ENCODE data around the gene IL34.
"Not testable (repeated sequence)": the region's sequence is repeated elsewhere in the genome, so short reads cannot be mapped to it uniquely, and the experiment has no call there.

Gene IL34

GRCh38 chr16:70632273-70632672, 14.1 kb upstream of the IL34 start:
- no peak for DNase-seq

- DNase-seq, result not testable (repeated sequence)
These were observed 12.7 kb upstream of the IL34 start for GRCh38 chr16:70633617-70634016.

DNA sequence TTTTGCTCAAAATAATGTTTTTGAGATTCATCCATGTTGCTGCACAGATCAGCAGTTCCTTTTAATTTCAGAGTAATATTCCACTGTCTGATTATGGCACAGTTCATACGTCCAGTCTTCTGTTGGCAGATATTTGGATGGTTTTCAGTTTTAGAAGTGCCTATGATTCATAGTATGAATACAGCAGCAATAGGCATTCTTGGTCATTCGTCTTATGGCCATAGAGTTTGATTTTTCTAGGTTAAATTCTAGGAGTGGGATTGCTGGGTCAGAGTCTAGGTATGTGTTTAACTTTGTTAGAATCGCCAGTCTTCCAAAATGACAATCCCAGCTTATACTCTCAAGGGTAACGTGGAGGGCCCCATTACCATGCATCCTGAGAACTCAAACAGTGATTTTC, 11.5 kb upstream of the IL34 start:
- DNase-seq, result no peak

- DNase-seq, result no peak
These were observed 10.9 kb upstream of the IL34 start for GRCh38 chr16:70635336-70636016.

DNA sequence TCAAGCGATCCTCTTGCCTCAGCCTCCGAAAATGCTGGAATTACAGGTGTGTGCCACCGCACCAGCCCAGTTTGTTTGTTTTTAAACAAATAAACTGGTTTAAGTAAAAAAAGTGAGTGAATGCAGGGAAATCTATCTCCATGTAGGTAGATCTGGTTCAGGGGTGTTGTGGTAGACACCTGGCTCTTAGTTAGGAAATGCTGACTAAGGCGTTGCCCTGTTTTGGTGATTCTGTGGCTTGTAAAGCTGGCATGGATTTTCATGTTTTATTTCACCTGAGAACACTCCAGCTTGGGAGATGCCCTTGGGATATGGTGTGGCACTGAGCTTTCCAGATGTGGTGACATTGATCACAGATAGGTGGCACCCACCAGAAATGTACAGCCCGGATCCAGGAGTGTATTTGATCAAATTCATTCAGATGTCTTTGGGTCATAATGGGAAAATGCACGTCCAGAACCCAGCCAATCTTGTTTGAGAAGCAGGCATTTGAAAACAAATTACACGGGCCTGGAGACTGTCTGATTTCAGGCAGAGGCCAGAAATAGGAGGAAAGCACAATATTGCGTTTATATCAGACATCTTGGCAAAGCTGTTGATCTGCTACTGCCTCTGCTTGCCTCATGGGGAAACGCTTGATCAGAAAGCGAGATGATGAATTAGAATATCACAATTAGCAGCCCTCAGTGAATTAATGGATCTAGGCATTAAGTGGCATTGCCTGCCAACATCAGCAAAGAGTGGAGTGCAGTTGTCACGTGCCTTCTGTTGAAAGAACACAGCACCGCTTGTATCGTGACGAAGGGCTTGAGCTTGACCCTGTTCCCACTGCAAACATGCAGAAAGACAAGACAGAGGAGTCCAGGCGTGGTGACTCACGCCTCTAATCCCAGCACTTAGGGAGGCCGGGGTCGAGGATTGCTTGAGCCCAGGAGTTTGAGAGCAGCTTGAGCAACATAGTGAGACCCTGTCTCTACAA, 7.3 kb upstream of the IL34 start:
- DNase-seq, result no peak

- DNase-seq, result no peak
These were observed 3.7 kb upstream of the IL34 start for GRCh38 chr16:70642633-70643032.

- DNase-seq, result not testable (repeated sequence)
These were observed 3.1 kb upstream of the IL34 start for GRCh38 chr16:70643264-70643663.

DNA sequence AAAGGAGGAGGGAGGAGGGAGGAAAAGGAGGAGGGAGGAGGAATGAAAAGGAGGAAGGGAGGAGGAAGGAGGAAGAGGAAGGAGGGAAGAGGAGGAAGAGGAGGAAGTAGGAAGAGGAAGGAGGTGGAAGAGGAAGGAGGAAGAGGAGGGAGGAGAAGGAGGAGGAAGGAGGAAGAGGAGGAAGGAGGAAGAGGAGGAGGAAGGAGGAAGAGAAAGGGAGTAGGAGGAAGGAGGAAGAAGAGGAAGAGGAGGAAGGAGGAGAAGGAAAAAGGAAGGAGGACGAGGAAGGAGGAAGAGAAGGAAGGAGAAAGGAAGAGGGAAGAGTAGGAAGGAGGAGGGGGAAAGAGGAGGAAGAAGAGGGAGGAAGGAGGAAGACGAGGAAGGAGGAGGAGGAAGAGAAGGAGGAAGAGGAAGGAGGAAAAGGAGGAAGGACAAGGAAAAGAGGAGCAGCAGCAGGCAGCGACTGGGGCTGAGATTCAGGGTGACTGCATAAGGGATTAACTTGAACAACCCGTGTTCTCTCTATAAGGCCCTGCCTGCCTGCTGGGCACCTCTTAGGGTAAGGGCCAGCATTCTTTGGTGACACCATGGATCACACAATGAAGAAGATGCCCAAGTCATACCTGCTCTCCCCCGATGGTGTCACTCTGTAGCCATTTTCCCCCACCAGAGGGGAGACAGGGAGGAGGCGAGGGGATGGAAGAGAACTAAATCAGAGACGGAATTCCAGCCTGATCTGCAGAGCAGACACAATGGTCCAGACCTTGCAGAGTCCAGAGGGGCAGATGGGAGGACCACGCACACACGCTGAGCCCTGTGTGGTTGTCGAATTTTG, 1.4 kb upstream of the IL34 start:
- no peak for DNase-seq

DNA sequence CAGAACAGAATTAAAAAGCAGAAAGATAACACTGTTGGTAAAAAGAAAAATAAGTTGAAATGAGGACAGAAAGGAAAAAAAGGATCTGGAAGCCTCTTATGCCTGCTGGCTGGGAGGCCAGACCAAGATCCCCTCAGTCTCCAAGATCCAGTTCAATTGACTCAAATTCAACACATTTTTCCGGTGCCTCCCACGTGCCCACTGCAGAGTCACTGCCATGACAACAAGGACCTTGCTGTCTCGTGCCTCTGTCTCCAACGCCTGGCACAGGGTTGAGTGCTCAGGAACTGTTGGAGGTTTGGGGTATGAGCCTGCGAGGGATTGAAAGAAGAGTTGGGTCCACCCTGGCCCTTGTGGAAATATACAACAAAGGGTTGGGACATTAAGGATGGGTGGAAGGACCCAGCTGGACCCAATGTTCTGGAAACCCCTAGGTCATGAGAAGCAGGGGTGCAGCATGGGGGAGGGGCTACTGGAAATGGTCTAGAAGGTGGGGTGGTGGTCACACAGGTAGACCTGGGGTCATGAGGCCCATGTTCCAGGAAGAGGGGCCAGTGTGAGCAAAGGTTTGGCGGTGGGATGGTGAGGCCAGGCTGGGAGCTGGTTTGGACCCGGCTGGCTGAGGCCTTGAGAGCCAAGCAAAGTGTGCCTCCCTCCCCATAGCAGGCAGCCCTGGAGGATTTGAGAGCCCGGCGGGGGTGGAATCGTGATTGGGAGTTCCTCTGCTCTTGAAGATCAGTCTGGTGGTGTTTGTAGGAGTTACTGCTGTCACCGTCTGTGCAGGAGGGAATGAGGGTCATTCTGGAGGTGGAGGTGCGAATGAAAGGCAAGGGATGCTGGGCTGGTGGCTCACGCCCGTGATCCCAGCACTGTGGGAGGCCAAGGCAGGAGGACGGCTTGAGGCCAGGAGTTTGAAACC, 1.3 kb downstream of the IL34 start:
- no peak for DNase-seq

DNA sequence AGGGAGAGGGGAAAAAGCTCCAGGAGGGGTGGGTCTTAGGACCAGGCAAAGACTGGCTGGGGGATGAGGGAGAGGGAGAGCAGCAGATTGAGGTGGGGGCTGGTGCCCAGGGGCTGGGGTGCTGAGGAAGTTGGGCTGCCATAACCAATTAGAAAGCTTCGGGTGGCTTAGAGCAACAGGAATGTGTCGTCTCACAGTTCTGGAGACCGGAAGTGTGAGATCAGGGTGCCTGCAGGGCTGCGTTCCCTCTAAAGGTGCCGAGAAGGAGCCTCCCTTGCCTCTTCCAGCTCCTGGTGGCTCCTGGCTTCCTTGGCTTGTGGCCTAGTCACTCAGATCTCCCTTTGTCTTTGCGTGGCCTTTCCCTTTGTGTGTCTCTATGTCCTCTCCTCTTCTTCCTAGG, 2.2 kb downstream of the IL34 start:
- no peak for DNase-seq

DNA sequence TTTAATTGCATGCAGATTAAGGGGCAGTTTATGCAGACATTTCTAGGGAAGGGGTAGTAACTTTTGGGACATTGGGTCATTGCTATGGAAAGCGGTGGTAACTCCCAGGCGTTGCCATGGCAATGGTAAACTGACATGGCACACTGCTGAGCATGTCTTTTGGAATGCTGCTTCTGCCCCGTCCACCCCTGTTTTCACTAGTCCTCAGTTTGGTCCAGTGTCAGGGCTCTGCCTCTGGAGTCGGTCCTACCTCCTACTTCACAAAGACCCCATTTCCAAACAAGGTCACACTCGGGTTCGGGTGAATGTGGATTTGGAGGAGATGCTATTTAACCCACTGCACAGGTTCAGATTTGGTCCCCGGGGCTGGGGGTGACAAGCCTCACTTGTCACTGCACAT, 2.9 kb downstream of the IL34 start:
- no peak for DNase-seq

DNA sequence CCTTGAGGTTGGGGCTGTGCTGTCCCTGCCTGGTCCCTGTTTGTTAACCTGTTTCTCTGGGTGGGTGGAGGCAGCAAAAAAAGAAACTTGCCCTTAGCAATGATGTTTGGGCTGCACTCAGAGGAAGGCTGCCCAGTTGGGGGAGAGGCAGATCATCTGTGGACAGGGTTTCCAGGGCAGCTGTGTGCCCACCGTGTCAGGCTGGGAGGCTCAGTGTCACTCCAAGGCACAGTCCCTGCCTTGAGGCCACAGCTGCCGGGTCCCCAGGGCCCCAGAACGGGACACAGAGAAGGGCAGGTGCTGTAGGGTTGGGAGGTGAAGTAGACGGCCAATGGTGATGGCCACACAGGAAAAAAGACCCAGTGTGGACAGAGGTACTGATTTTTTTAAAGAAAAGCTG, 3.9 kb downstream of the IL34 start:
- DNase-seq, result no peak

GRCh38 chr16:70651524-70651923, 5.2 kb downstream of the IL34 start:
- no peak for DNase-seq

- no peak for DNase-seq
These were observed 6.0 kb downstream of the IL34 start for GRCh38 chr16:70652322-70652721.

GRCh38 chr16:70653406-70653805, 7.0 kb downstream of the IL34 start:
- DNase-seq, result no peak

DNA sequence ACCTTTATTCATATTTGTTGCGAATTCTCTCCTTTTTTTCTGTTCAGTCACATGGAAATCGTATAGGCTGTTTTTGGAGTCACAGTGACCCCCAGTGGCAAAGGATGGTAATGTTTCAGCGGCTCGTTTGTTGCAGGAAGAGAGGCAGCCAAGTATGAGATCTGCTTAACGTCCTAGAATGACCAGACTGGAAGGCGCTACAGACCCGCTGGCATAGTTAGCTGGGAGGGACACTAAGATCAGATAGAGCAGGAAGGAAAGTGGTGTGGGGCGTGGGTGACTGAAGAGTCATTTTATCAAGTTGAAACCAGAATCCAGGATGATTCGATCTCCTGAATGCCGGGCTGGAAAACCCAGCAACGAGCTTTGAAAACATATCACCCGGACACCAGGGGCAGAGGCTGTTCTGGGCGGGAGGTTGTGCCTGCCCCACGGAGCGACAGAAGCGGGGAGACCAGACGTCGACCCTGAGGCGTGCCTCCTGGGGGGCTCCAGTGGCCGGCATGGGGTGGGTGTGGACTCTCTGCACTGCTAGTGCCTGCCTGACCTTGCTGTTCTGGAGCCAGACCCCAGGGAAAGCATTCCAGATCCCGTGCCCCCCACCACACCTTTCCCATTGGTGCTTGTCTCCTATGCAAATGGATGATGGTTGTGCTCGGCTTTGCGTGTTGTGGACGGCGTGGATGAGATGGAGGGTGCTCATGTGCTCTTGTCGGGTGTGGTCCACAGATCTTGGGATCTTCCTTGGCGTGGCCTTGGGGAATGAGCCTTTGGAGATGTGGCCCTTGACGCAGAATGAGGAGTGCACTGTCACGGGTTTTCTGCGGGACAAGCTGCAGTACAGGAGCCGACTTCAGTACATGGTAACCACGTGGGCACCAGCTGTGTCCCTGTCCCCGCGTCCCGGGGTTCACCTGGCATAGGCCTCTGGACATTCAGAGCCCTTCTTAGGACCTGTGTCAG, 7.7 kb downstream of the IL34 start:
- DNase-seq, result peak; percentile 89

DNA sequence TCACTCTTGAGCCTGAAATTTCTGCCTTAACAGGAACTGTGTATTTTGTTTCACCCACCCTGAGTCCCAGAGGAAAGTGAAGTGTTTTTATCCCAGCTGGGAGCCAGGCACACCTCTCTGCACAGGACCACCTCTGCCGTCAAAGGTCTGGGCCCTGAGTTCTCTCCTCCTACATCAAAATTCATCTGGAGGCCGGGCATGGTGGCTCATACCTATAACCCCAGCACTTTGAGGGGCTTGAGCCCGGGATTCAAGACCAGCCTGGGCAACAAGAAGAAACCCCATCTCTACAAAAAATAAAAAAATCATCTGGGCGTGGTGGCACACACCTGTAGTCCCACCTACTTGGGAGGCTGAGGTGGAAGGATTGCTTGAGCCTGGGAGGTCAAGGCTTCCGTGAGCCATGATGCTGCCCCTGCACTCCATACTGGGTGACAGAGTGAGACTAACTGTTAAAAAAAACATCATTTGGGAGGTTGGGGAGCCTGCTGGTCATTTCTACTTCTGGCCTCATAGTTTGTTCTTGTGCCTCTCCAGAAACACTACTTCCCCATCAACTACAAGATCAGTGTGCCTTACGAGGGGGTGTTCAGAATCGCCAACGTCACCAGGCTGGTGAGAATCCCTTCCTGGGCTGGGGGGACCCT, 9.8 kb downstream of the IL34 start:
- DNase-seq, result no peak

- DNase-seq, result no peak
These were observed 10.4 kb downstream of the IL34 start for GRCh38 chr16:70656712-70657263.

GRCh38 chr16:70657956-70658355, 11.6 kb downstream of the IL34 start:
- no peak for DNase-seq

- no peak for DNase-seq
These were observed 12.6 kb downstream of the IL34 start for GRCh38 chr16:70658921-70659320.

Measured in stimulated activated CD8-positive, alpha-beta memory T cell treated with anti-CD3 and anti-CD28 coated beads, Interleukin-4, amount 100 ng/mL, for 48 hours (primary cell).